ENCODE data around the gene GALNT14. TPM values are rescaled to one million over a fixed set of nuclear protein-coding genes. Genes with fewer than 3 reads are reported as not detected.

GALNT14 gene
- total and polyA plus RNA-seq, 2 donors (not counting 1 experiment from before 2014, with no cell fraction given): 0.15 to 0.83 TPM

DNA sequence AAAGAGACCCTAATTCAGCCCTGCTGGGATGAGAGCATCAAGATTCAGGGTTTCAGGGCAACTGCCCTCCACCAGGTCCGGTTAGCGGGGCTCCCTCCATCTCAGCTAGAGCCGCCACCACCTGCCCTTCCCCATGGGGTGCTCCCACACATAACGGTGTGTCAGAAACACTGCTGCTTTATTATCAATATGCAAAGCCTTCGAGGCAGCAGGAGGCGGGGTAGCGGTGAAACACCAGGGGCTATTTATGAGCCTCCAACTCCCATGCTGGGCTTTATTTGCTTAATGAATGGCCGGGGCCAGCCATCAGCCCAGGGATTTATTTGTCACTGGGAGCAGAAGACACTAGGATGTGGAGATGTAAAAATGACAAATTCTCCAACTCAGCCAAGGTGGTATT, 109.8 kb downstream of the GALNT14 start:
- H3K4me3 ChIP-seq (replicated peaks in 1 of 4; ENCODE audit: control extremely low read depth in 1 of 4, insufficient read depth in 1 of 4, low read depth in 3 of 4, low read length in 4 of 4): no peak overlapping the region
- H2AFZ ChIP-seq (ENCODE audit: low read length): no peak overlapping the region
- no peak for TF ChIP-seq EZH2 (IDR thresholded peaks at IDR 0.05; ENCODE audit: low read length, missing control alignments)
- TF ChIP-seq, protein P1, sequence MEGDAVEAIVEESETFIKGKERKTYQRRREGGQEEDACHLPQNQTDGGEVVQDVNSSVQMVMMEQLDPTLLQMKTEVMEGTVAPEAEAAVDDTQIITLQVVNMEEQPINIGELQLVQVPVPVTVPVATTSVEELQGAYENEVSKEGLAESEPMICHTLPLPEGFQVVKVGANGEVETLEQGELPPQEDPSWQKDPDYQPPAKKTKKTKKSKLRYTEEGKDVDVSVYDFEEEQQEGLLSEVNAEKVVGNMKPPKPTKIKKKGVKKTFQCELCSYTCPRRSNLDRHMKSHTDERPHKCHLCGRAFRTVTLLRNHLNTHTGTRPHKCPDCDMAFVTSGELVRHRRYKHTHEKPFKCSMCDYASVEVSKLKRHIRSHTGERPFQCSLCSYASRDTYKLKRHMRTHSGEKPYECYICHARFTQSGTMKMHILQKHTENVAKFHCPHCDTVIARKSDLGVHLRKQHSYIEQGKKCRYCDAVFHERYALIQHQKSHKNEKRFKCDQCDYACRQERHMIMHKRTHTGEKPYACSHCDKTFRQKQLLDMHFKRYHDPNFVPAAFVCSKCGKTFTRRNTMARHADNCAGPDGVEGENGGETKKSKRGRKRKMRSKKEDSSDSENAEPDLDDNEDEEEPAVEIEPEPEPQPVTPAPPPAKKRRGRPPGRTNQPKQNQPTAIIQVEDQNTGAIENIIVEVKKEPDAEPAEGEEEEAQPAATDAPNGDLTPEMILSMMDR (conservative IDR thresholded peaks at IDR 0.05 in 1 of 2, IDR thresholded peaks at IDR 0.05 in 1 of 2; ENCODE audit: low read depth in 1 of 2, low read length in 2 of 2): no peak
- H3K79me2 ChIP-seq (ENCODE audit: control insufficient read depth, insufficient read depth, low read length): no peaks in the 10 kb centered on the region
- no peaks in the 10 kb centered on the region for H3K36me3 ChIP-seq (ENCODE audit: control insufficient read depth, insufficient read depth, low read length)
- H3K27ac ChIP-seq (ENCODE audit: insufficient read depth, low read length): no peak overlapping the region
- no peak for DNase-seq (ENCODE audit: low read depth in 2 of 2)
- no peaks in the 10 kb centered on the region for H3K9me3 ChIP-seq (ENCODE audit: control insufficient read depth, insufficient read depth, low read depth, low read length)
- H3K4me1 ChIP-seq (ENCODE audit: control insufficient read depth, extremely low read depth, insufficient read depth, low read length): no peaks in the 10 kb centered on the region
- H3K27me3 ChIP-seq (ENCODE audit: control insufficient read depth, insufficient read depth, low read length): no peaks in the 10 kb centered on the region
- H3K4me2 ChIP-seq (ENCODE audit: extremely low read depth, insufficient read depth, low read length): no peak overlapping the region
- H4K20me1 ChIP-seq (ENCODE audit: control insufficient read depth, extremely low read depth, insufficient read depth, low read length): no peaks in the 10 kb centered on the region
- H3K9ac ChIP-seq (ENCODE audit: insufficient read depth, low read length): no peak overlapping the region

DNA sequence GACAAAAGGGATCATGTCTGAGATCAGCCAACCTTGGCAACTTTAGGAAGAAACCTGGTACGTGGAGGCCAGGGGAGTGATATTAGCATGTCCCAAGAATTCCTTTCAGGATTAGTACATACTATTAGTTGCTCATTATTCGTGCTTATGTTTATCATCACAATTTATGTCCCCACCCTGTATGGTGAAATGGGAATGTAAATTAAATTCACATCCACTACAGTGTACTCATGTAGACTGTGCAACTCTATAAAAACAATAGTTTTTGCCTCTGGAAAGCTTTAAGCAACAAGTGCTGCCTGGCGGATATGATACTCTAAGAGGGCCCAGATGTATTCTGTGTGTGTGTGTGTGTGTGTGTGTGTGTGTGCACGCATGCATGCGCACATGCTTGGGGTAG, 110.7 kb downstream of the GALNT14 start:
- no peak overlapping the region for H3K27ac ChIP-seq (ENCODE audit: insufficient read depth, low read length)
- no peak overlapping the region for H3K4me2 ChIP-seq (ENCODE audit: extremely low read depth, insufficient read depth, low read length)
- no peaks in the 10 kb centered on the region for H3K4me1 ChIP-seq (ENCODE audit: control insufficient read depth, extremely low read depth, insufficient read depth, low read length)
- H2AFZ ChIP-seq (ENCODE audit: low read length): no peak overlapping the region
- H4K20me1 ChIP-seq (ENCODE audit: control insufficient read depth, extremely low read depth, insufficient read depth, low read length): no peaks in the 10 kb centered on the region
- TF ChIP-seq EZH2 (IDR thresholded peaks at IDR 0.05; ENCODE audit: low read length, missing control alignments): no peak
- TF ChIP-seq, protein P1 (conservative IDR thresholded peaks at IDR 0.05 in 1 of 2, IDR thresholded peaks at IDR 0.05 in 1 of 2; ENCODE audit: low read depth in 1 of 2, low read length in 2 of 2): no peak
- no peak overlapping the region for H3K9ac ChIP-seq (ENCODE audit: insufficient read depth, low read length)
- H3K79me2 ChIP-seq (ENCODE audit: control insufficient read depth, insufficient read depth, low read length): no peaks in the 10 kb centered on the region
- H3K27me3 ChIP-seq (ENCODE audit: control insufficient read depth, insufficient read depth, low read length): no peaks in the 10 kb centered on the region
- no peak overlapping the region for H3K4me3 ChIP-seq (replicated peaks in 1 of 4; ENCODE audit: control extremely low read depth in 1 of 4, insufficient read depth in 1 of 4, low read depth in 3 of 4, low read length in 4 of 4)
- H3K9me3 ChIP-seq (ENCODE audit: control insufficient read depth, insufficient read depth, low read depth, low read length): no peaks in the 10 kb centered on the region
- DNase-seq (ENCODE audit: low read depth in 2 of 2): no peak
- H3K36me3 ChIP-seq (ENCODE audit: control insufficient read depth, insufficient read depth, low read length): no peaks in the 10 kb centered on the region

DNA sequence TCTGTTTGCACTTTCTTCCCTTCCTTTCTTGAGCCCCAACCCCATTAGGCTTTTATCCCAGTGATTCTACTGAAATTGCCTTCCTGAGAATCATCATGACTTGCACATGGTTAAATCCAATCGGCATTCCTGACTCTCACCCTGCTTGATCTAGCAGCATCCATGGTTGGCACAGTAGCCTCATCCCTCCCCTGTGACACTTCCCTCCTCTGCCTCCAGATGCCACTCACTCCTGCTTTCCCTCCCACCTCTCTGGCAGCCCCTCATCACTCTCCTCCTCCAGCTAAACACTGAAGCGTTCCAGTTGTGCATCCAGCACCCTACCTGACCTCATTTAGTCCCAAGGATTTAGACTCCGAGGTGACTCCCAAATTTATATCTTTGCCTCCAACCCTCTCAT, 114.7 kb downstream of the GALNT14 start:
- Histone ChIP-seq H4K20me1 (ENCODE audit: control insufficient read depth, extremely low read depth, insufficient read depth, low read length) (no peaks in the 10 kb centered on the region), H3K9ac (ENCODE audit: insufficient read depth, low read length) (no peak overlapping the region), H3K4me1 (ENCODE audit: control insufficient read depth, extremely low read depth, insufficient read depth, low read length) (no peaks in the 10 kb centered on the region), H2AFZ (ENCODE audit: low read length) (no peak overlapping the region), H3K4me2 (ENCODE audit: extremely low read depth, insufficient read depth, low read length) (no peak overlapping the region), H3K79me2 (ENCODE audit: control insufficient read depth, insufficient read depth, low read length) (no peaks in the 10 kb centered on the region), H3K4me3 (replicated peaks in 1 of 4; ENCODE audit: control extremely low read depth in 1 of 4, insufficient read depth in 1 of 4, low read depth in 3 of 4, low read length in 4 of 4) (no peak overlapping the region), H3K36me3 (ENCODE audit: control insufficient read depth, insufficient read depth, low read length) (no peaks in the 10 kb centered on the region), H3K27me3 (ENCODE audit: control insufficient read depth, insufficient read depth, low read length) (no peaks in the 10 kb centered on the region), H3K27ac (ENCODE audit: insufficient read depth, low read length) (no peak overlapping the region), H3K9me3 (ENCODE audit: control insufficient read depth, insufficient read depth, low read depth, low read length) (no peaks in the 10 kb centered on the region)
- no peak for TF ChIP-seq EZH2 (IDR thresholded peaks at IDR 0.05; ENCODE audit: low read length, missing control alignments)
- TF ChIP-seq, protein P1 (conservative IDR thresholded peaks at IDR 0.05 in 1 of 2, IDR thresholded peaks at IDR 0.05 in 1 of 2; ENCODE audit: low read depth in 1 of 2, low read length in 2 of 2): no peak
- no peak for DNase-seq (ENCODE audit: low read depth in 2 of 2)

Measured in fibroblast of lung (primary cell).